RKO (cell line): ENCODE measurements around the gene MTARC2.

ENCODE experiments used
- DNase-seq: peaks from one replicate; pipeline ENCODE4 v3.0.0-alpha.2; 2016; ENCODE audit warnings: low spot score

MTARC2 gene

GRCh38 chr1:220770245-220770913 lies 22.3 kb downstream of the MTARC2 start:
- DNase-seq = no peak

- DNase-seq = no peak
Measured at GRCh38 chr1:220772846-220773245, 24.7 kb downstream of the MTARC2 start.

GRCh38 chr1:220775240-220775853 lies 27.2 kb downstream of the MTARC2 start:
- DNase-seq = no peak

GRCh38 chr1:220776254-220776653 lies 28.1 kb downstream of the MTARC2 start:
- DNase-seq = no peak

- DNase-seq = peak; percentile 11
Measured at GRCh38 chr1:220776720-220777326, 28.7 kb downstream of the MTARC2 start.

GRCh38 chr1:220783453-220783852 lies 35.3 kb downstream of the MTARC2 start:
- no peak for DNase-seq

- DNase-seq = no peak
Measured at GRCh38 chr1:220784751-220785150, 36.6 kb downstream of the MTARC2 start.

GRCh38 chr1:220785166-220786056 lies 37.3 kb downstream of the MTARC2 start:
- DNase-seq = no peak

GRCh38 chr1:220786057-220786336 lies 37.9 kb downstream of the MTARC2 start:
- no peak for DNase-seq

GRCh38 chr1:220786337-220787068 lies 38.4 kb downstream of the MTARC2 start, which contains the start of gene MTARC1:
MTARC1 (plus strand) TSS chr1:220786913; CDS start chr1:220786945, 32 bp downstream.
- peak; percentile 83 for DNase-seq

- peak; percentile 11 for DNase-seq
Measured at GRCh38 chr1:220787069-220787619, 39.0 kb downstream of the MTARC2 start.

- DNase-seq = no peak
Measured at GRCh38 chr1:220788900-220789299, 40.8 kb downstream of the MTARC2 start.

- DNase-seq = no peak
Measured at GRCh38 chr1:220789532-220790147, 41.5 kb downstream of the MTARC2 start.

GRCh38 chr1:220791285-220791684 lies 43.2 kb downstream of the MTARC2 start:
- no peak for DNase-seq

GRCh38 chr1:220791956-220792355 lies 43.8 kb downstream of the MTARC2 start:
- no peak for DNase-seq

GRCh38 chr1:220796530-220796929 lies 48.4 kb downstream of the MTARC2 start:
- DNase-seq = no peak

- DNase-seq = no peak
Measured at GRCh38 chr1:220797044-220797443, 48.9 kb downstream of the MTARC2 start.

- no peak for DNase-seq
Measured at GRCh38 chr1:220797553-220797952, 49.4 kb downstream of the MTARC2 start.

- no peak for DNase-seq
Measured at GRCh38 chr1:220798338-220798737, 50.2 kb downstream of the MTARC2 start.

- DNase-seq = no peak
Measured at GRCh38 chr1:220800262-220800661, 52.1 kb downstream of the MTARC2 start.
